RPMI7951 (cell line): ENCODE results near the gene CTPS2. TPM values are rescaled to one million over a fixed set of nuclear protein-coding genes. Genes with fewer than 3 reads are reported as not detected.

Source experiments
- DNase-seq: peaks from one replicate; pipeline ENCODE4 v3.0.0-alpha.2; 2012; ENCODE audit warnings: low read depth
- total RNA-seq: library from RNA; depleted of rRNA; stranded (reverse); fragments of >200 nt; shearing (Covaris generic); gene quantifications from 2 replicates; pipeline ENCODE4 v1.2.3, GENCODE V29; 2014

CTPS2 gene
- total RNA-seq, 1 experiment from 2014 or later: 17.9 TPM

GRCh38 chrX:16711893-16712547, 449 bp downstream of the CTPS2 start:
- DNase-seq: no peak

- no peak for DNase-seq
Observed at GRCh38 chrX:16711219-16711811, 1.2 kb downstream of the CTPS2 start.

GRCh38 chrX:16708016-16708415, 4.5 kb downstream of the CTPS2 start:
- no peak for DNase-seq

- no peak for DNase-seq
Observed at GRCh38 chrX:16705370-16705769, 7.1 kb downstream of the CTPS2 start.

- no peak for DNase-seq
Observed at GRCh38 chrX:16702700-16703599, 9.5 kb downstream of the CTPS2 start.

GRCh38 chrX:16700734-16701133, 11.7 kb downstream of the CTPS2 start:
- no peak for DNase-seq

- no peak for DNase-seq
Observed at GRCh38 chrX:16699389-16699788, 13.1 kb downstream of the CTPS2 start.

GRCh38 chrX:16696956-16697355, 15.5 kb downstream of the CTPS2 start:
- DNase-seq: no peak

- peak; percentile 51 for DNase-seq
Observed at GRCh38 chrX:16695079-16695676, 17.3 kb downstream of the CTPS2 start.

GRCh38 chrX:16687514-16687913, 25.0 kb downstream of the CTPS2 start:
- peak; percentile 6 for DNase-seq

- no peak for DNase-seq
Observed at GRCh38 chrX:16683007-16683664, 29.3 kb downstream of the CTPS2 start.

GRCh38 chrX:16678689-16679088, 33.8 kb downstream of the CTPS2 start:
- no peak for DNase-seq

GRCh38 chrX:16671005-16671404, 41.5 kb downstream of the CTPS2 start:
- peak; percentile 42 for DNase-seq

- peak; percentile 74 for DNase-seq
Observed at GRCh38 chrX:16666541-16666940, 45.9 kb downstream of the CTPS2 start.

- DNase-seq: peak; percentile 63
Observed at GRCh38 chrX:16665089-16665488, 47.4 kb downstream of the CTPS2 start.

- no peak for DNase-seq
Observed at GRCh38 chrX:16664626-16665025, 47.8 kb downstream of the CTPS2 start.

GRCh38 chrX:16664074-16664473, 48.4 kb downstream of the CTPS2 start:
- no peak for DNase-seq

GRCh38 chrX:16662402-16662801, 50.1 kb downstream of the CTPS2 start:
- no peak for DNase-seq

GRCh38 chrX:16661495-16661894, 51.0 kb downstream of the CTPS2 start:
- no peak for DNase-seq

- DNase-seq: no peak
Observed at GRCh38 chrX:16659321-16659720, 53.1 kb downstream of the CTPS2 start.

GRCh38 chrX:16658284-16658683, 54.2 kb downstream of the CTPS2 start:
- DNase-seq: peak; percentile 9

GRCh38 chrX:16654093-16654492, 58.4 kb downstream of the CTPS2 start:
- DNase-seq: no peak
